Panc1 (cell line): ENCODE measurements around the gene TMEM258.

Source experiments
- CTCF ChIP-seq: fragments of 450-650 bp; IDR thresholded peaks from 2 replicates; pipeline ENCODE4 v1.5.1; 2017; ENCODE audit warnings: mild to moderate bottlenecking
- POLR2AphosphoS5 ChIP-seq: IDR thresholded peaks from 2 replicates; pipeline ENCODE4 v1.6.1; 2012; ENCODE audit warnings: mild to moderate bottlenecking, low read depth, low read length, moderate library complexity
- REST ChIP-seq, 2 experiments: IDR thresholded peaks; 2 replicates each; pipeline ENCODE4 v1.6.1; 2011 to 2012; ENCODE audit warnings: low read depth in 2 of 2, control low read depth in 1 of 2, low read length in 1 of 2, mild to moderate bottlenecking in 1 of 2, moderate library complexity in 1 of 2; ENCODE audit not compliant: insufficient read depth in 1 of 2
- SIN3A ChIP-seq: IDR thresholded peaks from 2 replicates; pipeline ENCODE4 v1.6.1; 2012; ENCODE audit warnings: low read depth, mild to moderate bottlenecking, low read length, moderate library complexity, borderline replicate concordance; ENCODE audit not compliant: insufficient read depth
- TCF7L2 ChIP-seq: IDR thresholded peaks from 2 replicates; pipeline ENCODE4 v1.6.1; 2011; ENCODE audit warnings: mild to moderate bottlenecking, low read depth, low read length, inconsistent platforms

DNA sequence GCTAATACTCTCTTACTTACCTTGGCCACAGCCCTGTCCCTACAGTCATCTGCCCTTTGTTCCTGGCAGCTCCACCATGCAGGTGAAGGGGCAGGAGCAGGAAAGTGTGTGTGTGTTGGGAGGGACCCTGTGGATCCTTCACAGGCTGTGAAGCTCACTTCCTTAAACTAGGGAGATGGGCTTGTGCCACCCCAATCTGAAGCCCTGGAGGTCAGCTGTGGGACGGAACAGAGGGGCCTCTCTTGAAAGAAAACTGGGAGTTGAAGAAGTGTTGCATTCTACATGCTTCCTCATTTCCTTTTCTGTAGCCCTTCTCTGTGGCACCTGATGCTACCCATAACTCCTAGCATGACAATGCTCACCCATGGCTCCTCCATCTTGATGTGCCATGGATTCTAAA, 12.7 kb upstream of the TMEM258 start:
- TF ChIP-seq REST (IDR thresholded peaks at IDR 0.05; ENCODE audit: insufficient read depth in 1 of 2, low read depth in 2 of 2, low read length in 1 of 2) = no peak
- TF ChIP-seq CTCF = no peak
- TF ChIP-seq POLR2AphosphoS5 = no peak
- TF ChIP-seq TCF7L2 = no peak
- TF ChIP-seq SIN3A = no peak
